Mucosa of gallbladder (tissue), 1 donor: ENCODE measurements around the gene HES2. TPM values are rescaled to one million over a fixed set of nuclear protein-coding genes. Genes with fewer than 3 reads are reported as not detected.
"Not testable (repeated sequence)": the region's sequence is repeated elsewhere in the genome, so short reads cannot be mapped to it uniquely, and the experiment has no call there.

Experiments
- DNase-seq: peaks from one replicate; pipeline ENCODE4 v3.0.0-alpha.2; 2020; ENCODE audit warnings: low spot score
- total RNA-seq: library from RNA; stranded (reverse); gene quantifications from one replicate; pipeline ENCODE4 v1.2.1, GENCODE V29; 2021
- donor health status: DM: no; HTN: no; CAD: no.

Gene HES2
- total RNA-seq, 1 donor from 2014 or later, result 0.09 TPM

DNA sequence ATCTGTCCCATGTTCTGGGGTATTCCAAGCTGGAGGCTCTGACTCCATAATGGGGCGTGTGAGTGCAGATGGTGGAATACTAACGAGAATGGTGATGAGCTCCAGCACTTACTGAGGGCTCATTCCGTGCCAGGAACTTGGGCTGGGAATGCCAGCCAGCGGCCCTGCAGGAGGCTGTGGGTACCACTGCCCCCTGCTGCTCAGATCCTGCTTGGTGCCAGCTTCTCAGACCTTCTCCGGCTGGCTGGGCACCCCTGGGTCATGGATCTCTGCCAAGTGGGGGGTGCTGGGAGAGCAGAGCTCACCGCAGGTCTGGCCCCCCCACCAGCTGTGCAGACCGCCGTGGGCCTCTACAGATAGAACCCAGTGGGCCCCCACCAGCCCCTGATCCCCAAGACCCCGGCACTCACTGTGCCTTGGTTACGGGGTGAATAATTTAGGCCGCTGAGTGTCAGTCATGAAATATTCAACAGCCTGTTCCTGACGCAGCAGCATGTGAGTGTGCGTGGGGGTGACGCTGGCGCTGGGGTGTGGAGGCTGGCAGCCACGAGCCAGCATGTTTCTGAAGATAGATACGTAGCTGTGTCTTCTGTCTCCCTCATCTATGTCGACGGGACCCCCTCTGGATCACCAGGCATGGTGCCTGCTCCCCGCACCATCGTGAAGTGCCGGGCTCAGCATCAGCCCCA, 17.4 kb upstream of the HES2 start:
- not testable (repeated sequence) for DNase-seq

DNA sequence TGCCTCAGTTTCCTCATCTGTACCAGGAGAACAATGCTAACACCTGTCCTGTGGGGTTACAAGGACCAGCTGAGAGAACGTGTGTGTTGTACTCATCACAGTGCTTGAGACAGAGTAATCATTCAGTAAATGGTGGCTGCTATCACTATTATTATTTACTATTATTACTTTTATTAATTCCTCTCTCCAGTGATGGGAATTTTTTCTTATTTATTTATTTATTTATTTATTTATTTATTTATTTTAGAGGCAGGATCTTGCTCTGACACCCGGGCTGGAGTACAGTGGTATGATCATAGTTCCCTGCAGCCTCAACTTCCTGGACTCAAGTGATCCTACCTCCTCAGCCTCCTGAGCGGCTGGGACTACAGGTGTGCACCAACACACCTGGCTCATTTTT, 16.6 kb upstream of the HES2 start:
- not testable (repeated sequence) for DNase-seq

DNA sequence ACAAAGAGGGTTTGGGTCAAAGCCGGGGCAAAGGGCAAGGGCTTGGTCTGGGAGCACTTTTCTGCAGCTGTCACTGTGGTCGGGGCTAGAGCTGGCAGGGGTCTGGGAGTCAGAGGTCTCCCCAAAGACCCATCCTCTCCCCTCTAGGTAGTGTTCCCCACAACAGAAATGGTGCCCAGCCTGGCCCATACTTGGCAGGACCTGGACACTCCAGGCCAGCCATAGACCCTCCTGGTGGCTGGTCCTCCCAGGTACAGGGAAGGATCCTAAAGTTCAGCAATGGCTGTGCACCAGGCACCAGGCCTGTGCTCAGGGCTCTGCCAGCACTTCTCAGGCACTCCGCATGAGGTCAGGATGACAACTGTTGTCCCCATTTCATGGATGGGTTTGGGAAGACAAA, 15.8 kb upstream of the HES2 start:
- DNase-seq, result no peak

DNA sequence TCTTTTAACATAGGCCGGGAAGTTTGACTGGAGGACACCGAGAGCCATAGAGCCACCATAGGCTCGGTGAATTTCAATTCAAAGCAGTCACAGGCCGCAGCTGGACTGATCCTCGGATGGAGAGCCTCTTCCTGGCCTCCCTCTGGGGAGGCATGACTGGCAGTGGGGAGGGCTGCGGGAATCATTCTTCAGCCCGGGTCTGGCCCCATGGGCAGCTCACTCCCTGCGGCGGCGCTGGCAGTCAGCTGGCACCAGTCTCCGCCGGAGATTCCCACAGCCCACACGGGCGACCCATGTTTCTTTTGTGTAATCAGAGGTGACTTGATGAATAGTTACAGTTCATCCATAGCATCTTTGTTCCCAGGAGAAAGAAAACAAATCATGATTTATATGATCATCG, 15.4 kb upstream of the HES2 start:
- DNase-seq, result no peak

DNA sequence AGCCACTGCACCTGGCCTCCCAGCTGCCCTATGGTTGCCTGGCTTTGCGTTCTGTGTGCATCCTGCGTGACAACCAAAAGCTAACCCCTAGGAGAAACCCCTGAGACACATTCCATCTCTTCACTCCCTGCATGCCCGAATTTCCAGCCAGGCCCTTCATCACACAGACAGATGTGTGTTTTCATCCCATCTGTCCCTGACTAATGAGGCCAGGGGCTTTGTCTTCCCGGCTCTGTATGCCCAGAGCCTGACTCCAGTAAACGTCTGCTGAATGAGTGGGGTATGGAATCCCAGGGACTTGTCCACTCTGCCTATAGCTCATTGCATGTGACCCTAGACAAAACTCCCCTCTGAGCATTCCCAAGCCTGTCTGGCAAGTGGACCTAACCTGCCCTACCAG, 14.5 kb upstream of the HES2 start:
- DNase-seq, result no peak

DNA sequence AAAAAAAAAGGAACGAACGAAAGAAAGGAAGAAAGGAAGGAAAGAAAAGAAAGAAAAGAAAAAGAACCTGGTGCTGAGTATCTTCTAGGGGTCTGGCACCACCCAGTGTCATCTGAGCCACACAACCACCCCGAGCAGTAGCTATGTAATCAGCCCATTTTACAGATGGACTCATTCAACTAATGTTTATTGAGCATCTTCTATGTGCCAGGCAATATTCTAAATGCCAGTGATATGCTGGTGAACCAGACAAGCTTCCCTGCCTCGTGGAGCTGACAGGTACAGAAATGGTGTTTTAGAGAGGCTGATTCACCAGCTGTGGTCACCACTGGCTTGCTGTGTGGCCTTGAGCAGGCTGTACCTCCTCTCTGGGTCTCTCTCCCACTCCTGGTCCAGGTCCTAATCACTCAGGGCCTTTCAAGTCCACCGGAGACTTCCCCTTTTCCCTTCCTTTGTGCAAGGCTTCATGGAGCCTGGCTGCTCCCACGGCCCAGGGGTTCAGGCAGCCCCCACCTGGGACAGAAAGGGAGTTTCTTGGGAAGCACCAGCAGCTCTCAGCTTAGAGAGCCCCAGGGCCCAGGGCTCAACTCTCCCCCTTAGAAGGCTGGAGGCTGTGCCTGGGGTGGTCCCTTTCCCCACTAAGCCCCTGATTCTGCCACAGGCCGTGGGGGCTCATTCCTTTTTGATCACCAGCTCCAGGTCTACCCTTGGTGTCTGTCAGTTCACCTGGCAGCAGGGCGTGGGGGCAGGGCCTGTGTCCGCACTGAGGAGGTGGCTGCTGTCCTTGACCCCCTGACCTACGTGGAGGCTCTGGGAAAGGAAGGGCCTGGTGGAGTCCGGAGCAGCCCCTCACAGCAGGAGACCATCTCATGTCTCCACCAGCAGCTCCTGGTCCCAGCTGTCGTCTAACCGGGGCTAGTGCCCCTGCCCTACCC, 12.2 kb upstream of the HES2 start:
- DNase-seq, result not testable (repeated sequence)

DNA sequence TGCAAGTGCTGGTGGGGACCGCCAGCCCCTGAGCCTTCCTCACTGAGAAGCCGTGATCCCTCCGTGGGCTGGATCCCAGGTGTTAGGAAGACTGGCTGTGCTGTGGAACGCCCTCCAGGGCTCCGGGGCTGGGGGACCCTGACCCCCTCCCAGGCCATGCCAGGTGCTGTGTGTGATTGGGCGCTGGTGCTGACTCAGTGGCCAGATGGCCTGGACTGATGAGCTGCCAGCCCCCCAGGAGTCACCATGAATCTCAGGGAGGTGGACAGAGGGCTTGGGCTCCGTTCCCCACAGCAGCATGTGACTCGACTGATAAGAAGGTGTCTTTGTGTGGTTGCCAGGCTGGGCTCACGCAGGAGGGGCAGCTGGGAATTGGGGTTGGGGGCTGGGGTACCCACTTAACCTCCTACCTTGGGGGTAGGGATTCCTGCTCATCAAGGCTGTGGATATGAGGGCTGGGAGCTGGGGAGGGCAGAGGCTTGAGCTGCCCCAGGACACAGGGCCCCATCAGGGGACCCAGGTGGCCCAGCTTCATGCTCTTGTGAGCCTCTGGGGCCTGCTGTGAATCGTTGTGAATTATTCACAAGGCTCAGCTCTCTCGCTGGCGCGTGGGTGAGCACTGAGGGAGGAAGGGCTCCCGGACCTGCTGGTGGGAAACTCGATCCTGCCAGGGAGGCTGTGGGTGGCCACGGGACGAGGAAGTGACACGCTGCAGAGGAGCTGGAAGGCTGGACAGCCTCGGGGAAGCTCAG, 10.1 kb upstream of the HES2 start:
- DNase-seq, result not testable (repeated sequence)

DNA sequence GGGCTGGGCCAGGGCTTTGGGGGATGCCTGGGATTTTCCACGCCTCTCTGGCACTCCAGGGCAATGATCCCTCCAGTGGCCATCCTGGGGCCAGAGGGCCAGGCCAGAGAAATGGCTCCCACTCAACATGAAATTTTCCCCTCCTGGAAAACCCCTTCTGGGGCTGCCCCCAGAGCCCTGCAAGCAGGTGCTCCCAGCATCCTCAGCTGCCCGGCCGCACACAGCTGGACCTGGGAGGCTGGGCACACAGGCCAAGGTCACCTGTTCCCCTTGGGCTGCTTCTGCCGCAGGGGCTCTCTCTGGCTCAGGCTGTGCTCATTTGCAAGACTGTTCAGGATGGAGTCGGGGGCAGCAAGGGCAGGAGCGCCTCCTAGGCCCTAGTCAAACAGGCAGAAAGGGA, 8.7 kb upstream of the HES2 start:
- DNase-seq, result not testable (repeated sequence)

DNA sequence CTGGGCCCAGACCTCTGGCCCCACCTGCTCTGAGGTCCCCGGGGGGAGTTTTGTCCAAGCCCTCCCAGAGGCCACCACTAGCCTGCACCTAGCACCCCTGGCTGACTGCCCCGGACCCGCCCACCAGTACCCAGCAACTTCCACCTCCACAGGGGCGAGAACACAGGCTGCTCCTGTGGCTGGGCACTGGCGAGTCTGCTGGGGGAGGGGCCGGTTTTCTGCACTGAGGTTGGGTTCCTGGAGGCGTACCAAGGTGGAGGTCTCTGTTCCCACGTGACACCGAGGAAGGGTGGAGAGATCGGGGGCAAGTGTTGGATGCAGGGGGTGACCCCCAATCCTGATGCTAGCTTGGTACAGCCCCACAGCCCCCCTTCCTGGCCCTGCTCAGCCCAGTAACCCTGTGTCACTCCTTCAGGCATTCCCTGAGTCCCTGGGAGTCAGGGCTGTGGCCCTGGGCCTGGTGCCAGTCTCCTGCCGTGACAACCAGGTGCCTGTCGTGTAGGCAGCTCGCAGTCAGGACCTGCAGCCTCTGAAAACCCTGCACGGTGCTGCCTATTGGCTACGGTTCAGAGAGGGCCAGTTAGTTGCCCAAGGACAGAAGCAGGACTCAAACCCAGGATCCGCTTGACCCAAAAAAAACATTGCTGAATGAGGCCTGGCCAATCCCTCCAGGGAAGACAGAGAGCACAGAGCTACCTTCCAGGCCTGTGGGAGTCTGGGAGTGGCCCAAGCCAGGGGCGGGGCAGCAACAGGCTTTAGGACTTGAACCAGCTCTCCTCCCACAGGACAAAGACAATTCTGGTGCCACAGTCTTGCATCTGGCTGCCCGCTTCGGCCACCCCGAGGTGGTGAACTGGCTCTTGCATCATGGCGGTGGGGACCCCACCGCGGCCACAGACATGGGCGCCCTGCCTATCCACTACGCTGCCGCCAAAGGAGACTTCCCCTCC, 8.0 kb upstream of the HES2 start:
- DNase-seq, result peak; percentile 60

DNA sequence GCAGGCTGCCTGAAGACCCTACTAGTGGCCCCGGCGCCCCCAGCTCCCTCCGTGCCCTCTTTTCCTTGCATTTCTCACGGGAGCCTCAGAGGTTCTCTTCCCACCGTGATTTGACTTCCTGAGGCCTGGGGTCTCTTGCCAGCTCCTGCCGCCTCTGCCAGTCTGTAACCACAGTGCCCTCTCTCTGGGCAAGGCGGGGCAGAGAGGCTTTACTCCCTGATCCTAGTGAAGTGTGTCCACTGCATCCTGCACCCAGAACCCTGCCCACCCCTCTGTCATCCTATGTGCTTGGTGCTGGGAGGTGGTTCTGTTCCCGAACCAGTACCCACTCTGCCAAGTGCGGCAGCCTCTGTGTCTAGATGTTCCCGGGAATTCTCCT, 7.2 kb upstream of the HES2 start:
- no peak for DNase-seq

DNA sequence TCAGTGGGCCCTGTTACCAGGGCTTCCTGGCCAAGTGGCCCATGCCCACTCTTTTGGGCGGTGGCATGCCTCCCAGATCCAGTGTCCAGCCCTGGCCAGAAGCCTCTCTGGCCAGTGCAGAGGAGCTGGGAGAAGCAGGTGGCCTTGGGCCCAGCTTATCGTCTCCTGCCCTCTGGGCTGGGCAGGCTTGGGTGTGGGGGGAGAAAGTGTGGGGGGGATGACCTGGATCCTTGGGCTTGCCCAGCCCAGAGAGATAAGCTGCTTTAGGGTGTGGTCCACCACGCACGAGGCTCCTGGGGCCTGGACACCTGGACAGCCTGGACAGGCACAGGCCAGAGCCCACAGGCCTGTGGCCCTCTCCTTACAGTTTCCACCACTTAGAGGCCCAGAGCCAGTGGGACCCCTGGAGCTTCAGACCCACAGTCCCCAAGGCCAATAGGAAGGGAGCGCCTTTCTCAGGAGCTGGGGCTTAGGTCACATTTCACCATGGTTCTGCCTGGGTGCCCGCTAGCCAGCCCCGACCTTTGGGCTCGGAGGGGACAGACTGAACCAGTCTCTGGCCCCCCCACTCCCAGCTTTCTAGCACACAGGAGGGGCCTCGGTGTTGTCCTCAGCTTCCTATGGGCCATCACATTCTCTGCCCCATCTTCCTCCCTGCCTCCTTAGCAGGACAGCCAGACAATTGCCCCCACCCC, 6.7 kb upstream of the HES2 start:
- DNase-seq, result no peak

DNA sequence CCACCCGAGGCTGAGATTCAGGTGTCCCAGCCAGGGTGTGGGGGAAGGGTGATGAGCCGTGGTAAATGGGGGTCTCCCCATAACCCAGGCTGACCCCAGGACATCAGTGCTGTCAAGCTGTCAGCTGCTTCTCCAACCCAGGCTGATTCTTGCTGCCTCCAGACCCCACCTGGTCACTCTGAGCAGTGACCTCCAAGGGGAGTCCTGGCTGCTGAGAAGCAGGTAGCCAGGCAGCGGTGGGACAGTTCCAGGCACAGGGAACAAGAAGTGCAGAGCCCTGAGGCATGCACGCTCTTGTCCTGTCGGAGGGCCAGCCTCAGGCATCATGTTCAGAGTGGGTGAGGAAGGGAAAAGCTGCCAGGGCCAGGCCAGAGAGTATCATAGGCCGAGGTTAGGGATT, 5.9 kb upstream of the HES2 start:
- no peak for DNase-seq

DNA sequence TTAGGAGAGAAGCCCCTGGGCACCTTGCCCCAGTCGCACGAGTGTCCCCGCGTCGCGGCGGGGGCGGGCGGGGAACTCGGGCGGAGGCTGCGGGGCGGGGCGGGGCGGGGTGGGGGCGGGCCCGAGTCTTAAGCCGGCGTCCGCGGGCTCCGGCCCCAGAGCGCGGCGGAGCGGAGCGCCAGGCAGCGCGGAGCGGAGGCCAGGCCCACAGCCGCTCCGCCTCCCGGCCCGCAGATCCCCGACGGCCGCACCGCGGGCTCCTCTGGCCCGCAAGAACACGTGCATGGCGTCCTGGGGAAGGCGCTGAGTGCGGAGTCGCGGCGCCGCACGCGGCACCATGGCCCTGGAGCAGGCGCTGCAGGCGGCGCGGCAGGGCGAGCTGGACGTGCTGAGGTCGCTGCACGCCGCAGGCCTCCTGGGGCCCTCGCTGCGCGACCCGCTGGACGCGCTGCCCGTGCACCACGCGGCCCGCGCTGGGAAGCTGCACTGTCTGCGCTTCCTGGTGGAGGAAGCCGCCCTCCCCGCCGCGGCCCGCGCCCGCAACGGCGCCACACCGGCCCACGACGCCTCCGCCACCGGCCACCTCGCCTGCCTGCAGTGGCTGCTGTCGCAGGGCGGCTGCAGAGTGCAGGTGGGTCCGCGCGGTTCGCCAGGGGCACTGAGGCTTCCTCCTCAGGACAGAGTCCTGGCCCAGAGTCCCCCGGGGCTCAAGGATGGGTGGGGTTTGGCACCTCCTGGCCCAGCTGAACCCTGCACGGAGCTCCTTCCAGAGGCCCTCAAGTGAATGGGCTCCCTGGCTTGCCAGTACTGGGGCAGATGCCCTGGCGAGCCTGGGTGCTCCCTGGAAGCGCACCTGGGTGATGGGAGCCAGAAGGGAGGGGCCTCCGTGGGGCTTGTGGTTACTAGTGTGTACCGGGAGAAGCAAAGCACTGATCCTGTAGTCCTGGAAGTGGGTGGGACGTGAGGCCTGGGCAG, 5.2 kb upstream of the HES2 start, which contains the start of gene ESPN:
Gene ESPN, plus strand, starts transcription at position 158 of the 975 bp plus-strand sequence. Its CDS starts 180 bp downstream, at position 338.
- no peak for DNase-seq

DNA sequence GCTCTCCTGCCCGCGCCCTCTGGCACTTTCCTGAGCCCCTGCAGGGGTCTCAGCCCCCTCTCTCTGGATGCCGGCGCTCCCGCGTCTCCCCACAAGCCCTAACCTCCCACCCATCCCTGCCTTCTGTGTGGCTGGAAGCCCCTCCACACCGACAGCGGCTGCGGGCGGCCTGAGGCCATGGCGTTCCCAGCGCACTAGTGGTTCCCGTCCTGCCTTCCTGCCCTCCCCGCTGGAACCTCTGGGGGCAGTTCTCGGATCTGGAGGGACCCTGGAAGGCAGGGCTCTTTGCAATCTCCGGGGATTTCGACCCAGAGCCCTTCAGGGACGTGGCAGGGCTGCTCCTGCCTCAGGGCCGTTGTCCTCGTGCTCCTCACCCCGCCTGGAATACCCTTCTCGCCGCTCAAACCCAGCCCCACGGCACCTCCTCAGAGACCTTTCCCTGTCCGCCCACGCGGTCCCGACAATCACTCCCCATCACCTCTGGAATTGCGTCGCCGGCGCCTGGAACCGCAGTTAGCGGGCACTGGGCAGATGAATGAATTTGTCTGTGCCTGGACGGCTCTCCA, 4.4 kb upstream of the HES2 start:
- DNase-seq, result no peak

DNA sequence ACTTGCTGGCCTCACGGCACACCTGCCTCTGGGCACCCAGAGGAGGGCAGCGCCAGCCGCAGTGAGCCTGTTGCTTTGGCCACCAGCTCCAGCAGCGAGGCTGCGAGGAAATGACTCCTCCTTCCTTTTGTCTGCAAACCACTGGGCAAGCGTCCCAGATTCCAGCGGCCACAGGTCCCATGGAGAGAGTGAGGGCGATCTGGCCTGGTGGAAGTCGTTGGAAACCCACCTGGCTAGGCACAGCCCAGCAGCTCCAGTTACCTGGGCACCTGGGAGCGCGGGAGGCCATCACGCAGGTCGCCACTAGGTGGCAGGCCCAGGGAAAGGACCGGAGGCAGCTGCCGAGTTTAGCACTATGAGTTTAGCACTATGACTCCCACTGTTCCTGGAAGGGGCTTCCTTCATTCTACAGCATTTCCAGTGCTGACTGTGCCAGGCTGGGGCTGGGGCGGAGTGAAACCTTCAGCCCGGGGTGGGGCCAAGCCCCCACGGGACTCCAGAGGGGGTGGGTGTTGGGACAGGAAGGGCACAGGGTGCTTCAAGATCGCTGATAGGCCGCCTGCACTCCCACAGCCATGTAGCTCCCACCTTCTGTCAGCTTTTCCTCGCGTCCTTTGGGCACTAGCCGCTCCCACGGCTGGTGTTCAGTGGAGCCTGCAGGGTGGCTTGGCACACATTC, 3.7 kb upstream of the HES2 start:
- peak; percentile 36 for DNase-seq

DNA sequence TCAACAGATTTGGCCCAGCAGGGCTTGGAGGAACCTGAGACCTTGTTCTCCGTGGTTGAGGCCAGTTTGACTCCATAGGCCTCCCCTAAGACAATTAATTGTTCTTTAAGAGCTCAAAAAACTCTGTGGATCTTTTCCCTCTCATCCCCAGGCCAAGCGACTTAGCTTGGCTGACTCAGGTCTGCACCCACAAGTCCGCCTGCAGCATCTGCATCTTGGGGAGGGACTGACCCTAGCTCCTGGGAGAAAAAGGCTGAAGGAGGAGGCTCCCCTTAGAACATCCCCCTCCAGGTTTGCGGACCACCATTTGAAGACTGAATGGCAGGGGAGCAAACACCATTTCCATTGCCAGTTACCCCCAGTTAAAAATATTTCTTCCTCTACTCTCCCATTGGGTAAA, 1.5 kb upstream of the HES2 start:
- DNase-seq, result no peak

DNA sequence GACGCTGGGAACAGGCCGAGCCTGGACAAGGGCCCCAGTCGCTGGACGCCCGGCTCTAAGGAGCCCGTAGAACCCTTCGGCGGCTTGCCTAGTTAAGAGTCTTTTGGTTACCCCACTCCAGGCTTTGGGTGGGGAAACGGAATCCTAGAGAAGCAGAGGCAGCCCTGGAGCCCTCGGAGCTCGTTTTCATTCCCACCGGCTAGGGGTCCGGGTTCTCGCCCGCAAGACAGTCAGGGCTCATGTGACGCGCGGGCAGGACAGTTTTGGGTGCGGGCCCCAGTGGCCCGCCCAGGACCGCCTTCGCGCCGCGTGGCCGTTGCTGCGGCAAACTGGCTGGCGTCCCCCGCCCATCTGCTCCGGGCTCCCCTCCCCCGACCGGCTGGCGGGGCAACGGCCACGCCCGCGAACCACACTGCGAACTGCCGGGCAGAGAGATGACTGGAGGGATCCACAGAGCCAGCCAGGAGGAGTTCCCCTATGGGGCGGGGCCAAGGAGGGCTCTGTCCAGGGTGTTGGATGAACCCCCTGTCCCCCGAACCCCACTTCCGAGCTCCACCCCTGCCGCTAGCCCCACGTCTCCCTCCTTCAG, 829 bp upstream of the HES2 start:
- DNase-seq, result no peak

DNA sequence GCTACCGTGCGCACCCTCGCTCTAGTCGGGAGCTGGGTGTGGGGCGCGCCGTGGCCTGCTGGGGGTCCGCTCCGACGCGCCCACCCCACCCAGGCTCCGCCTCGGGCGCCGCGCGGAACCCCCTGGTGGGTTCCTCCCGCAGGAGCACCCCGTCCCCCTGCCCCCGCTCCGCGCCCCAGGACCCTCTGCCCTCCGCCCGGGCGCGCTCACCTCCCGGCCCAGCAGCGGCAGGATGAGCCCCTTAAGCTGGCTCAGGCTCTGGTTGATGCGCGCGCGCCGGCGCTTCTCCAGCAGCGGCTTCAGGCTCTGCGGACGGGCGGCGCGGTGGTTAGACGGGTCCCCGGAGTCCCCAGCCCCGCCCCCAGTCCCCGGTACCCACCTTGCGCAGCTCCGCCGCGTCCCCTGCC, 319 bp downstream of the HES2 start:
- no peak for DNase-seq
